HepG2 (cell line): ENCODE data around the gene DNAH9. TPM values are rescaled to one million over a fixed set of nuclear protein-coding genes. Genes with fewer than 3 reads are reported as not detected.

Experiments used
- ATAC-seq: fragments of 200-7000 bp; cut with Tn5 transposase; 3 replicates; pipeline ENCODE4 v1.9.1; 2020; ENCODE audit warnings: mild to moderate bottlenecking, moderate library complexity
- BruUV-seq: library from RNA; stranded (reverse); fragments of 400-500 nt; replicated peaks from 2 replicates; lab custom pipeline; 2021; lab: Mats Ljungman, UMichigan
- CTCF ChIA-PET: fragments of 300-600 bp; formaldehyde crosslinking; extraction: SDS; loops from one replicate; lab custom pipeline; 2021; ENCODE audit warnings: low total read pairs, inconsistent platforms, low intra/inter-chr PET ratio; lab: Yijun Ruan, JAX
- POLR2A ChIA-PET: fragments of 350-600 bp; sonication (Branson Sonifier 250); formaldehyde crosslinking; loops from one replicate; lab custom pipeline; 2020; ENCODE audit warnings: antibody characterized with exemption, inconsistent platforms; lab: Yijun Ruan, JAX
- DNase-seq: peaks from one replicate; pipeline ENCODE4 v3.0.0-alpha.2; 2015; ENCODE audit warnings: low spot score
- FAIRE-seq: peaks from 3 replicates; lab custom pipeline; 2011; peaks lifted over from hg19 to GRCh38; lab: Jason Lieb, UNC
- H2AFZ ChIP-seq: one replicate; pipeline ENCODE4 v1.6.1; 2011; ENCODE audit warnings: low read length, inconsistent platforms
- H3K27ac ChIP-seq: fragments of 300-600 bp; 3 replicates; pipeline ENCODE4 v1.8.0; 2011; ENCODE audit warnings: mixed run types, mild to moderate bottlenecking, mixed read lengths, low read length, inconsistent platforms; ENCODE audit not compliant: insufficient read depth; ENCODE audit errors: extremely low read length
- H3K27me3 ChIP-seq, 2 experiments: fragments of 200-600 bp in 1 of 2; 2 replicates in 1 of 2; 3 replicates in 1 of 2; pipeline versions ENCODE4 v1.6.0 to v1.8.0; 2011; ENCODE audit warnings: low read length in 2 of 2, mild to moderate bottlenecking in 2 of 2, moderate library complexity in 2 of 2, inconsistent platforms in 1 of 2; ENCODE audit not compliant: insufficient read depth in 2 of 2, control insufficient read depth in 1 of 2
- H3K36me3 ChIP-seq, 2 experiments: fragments of 200-600 bp in 1 of 2; replicated peaks in 1 of 2; 2 replicates in 1 of 2; 3 replicates in 1 of 2; pipeline versions ENCODE4 v1.5.1 to v1.8.0; 2011; ENCODE audit warnings: low read length in 2 of 2, inconsistent platforms in 1 of 2; ENCODE audit not compliant: insufficient read depth in 2 of 2, control insufficient read depth in 1 of 2
- H3K4me1 ChIP-seq: 2 replicates; pipeline ENCODE4 v1.5.1; 2012; ENCODE audit warnings: low read length, inconsistent platforms; ENCODE audit not compliant: insufficient read depth
- H3K4me2 ChIP-seq: 2 replicates; pipeline ENCODE4 v1.6.0; 2011; ENCODE audit warnings: low read depth, low read length, inconsistent platforms
- H3K4me3 ChIP-seq, 3 experiments: fragments of 200-600 bp in 1 of 3; sonication (generic), shearing (Covaris generic) in 1 of 3; replicated peaks in 1 of 3; 2 replicates each; pipeline ENCODE4 v1.5.1; 2011 to 2016; ENCODE audit warnings: low read length in 3 of 3, inconsistent platforms in 2 of 3, low read depth in 2 of 3, mild to moderate bottlenecking in 2 of 3, control low read depth in 1 of 3, mixed read lengths in 1 of 3; ENCODE audit not compliant: insufficient read depth in 1 of 3
- H3K79me2 ChIP-seq: one replicate; pipeline ENCODE4 v1.6.1; 2011; ENCODE audit warnings: low read length, inconsistent platforms; ENCODE audit not compliant: insufficient read depth
- H3K9ac ChIP-seq: 2 replicates; pipeline ENCODE4 v1.6.0; 2011; ENCODE audit warnings: mild to moderate bottlenecking, low read depth, low read length, inconsistent platforms; ENCODE audit not compliant: insufficient read depth
- H3K9me3 ChIP-seq: 2 replicates; pipeline ENCODE4 v1.5.1; 2012; ENCODE audit warnings: mild to moderate bottlenecking, low read length
- H4K20me1 ChIP-seq: 2 replicates; pipeline ENCODE4 v1.6.0; 2011; ENCODE audit warnings: inconsistent platforms, mild to moderate bottlenecking, low read length, moderate library complexity; ENCODE audit not compliant: insufficient read depth
- ADNP ChIP-seq: sonication (generic); formaldehyde crosslinking; IDR thresholded peaks from 2 replicates; pipeline ENCODE4 v1.4.0; 2020; ENCODE audit warnings: missing genetic modification reagents
- BCL3 ChIP-seq: sonication (generic); formaldehyde crosslinking; IDR thresholded peaks from 2 replicates; pipeline ENCODE4 v1.5.1; 2020; ENCODE audit warnings: mild to moderate bottlenecking, missing genetic modification reagents, moderate library complexity
- HCFC1 ChIP-seq: fragments of 150-350 bp; IDR thresholded peaks from 2 replicates; pipeline ENCODE4 v1.6.1; 2014; ENCODE audit warnings: low read depth, low read length
- MAFF ChIP-seq: IDR thresholded peaks from 2 replicates; pipeline ENCODE4 v1.6.1; 2011; ENCODE audit warnings: low read depth, low read length, improper control_type of control experiment
- MAFK ChIP-seq, 2 experiments: IDR thresholded peaks in 1 of 2; conservative IDR thresholded peaks in 1 of 2; 2 replicates each; pipeline ENCODE4 v1.6.1; 2011; ENCODE audit warnings: improper control_type of control experiment in 2 of 2, low read length in 2 of 2
- PCBP2 ChIP-seq: fragments of 200-400 bp; formaldehyde crosslinking; optimal IDR thresholded peaks from 2 replicates; pipeline ENCODE3; 2018; ENCODE audit warnings: low read length, low read depth; ENCODE audit not compliant: poor library complexity, severe bottlenecking
- PHB2 ChIP-seq: fragments of 450-650 bp; IDR thresholded peaks from 2 replicates; pipeline ENCODE4 v1.6.1; 2018; ENCODE audit not compliant: partially characterized antibody
- SAFB2 ChIP-seq: sonication (generic); formaldehyde crosslinking; IDR thresholded peaks from 2 replicates; pipeline ENCODE4 v1.5.1; 2020; ENCODE audit warnings: missing genetic modification reagents, low read depth, mild to moderate bottlenecking, borderline replicate concordance
- ZNF598 ChIP-seq: sonication (generic); formaldehyde crosslinking; IDR thresholded peaks from 2 replicates; pipeline ENCODE4 v1.5.1; 2020; ENCODE audit warnings: mild to moderate bottlenecking, missing genetic modification reagents, borderline replicate concordance
- ZNF775 ChIP-seq: sonication (generic); formaldehyde crosslinking; IDR thresholded peaks from 2 replicates; pipeline ENCODE4 v1.4.0; 2020; ENCODE audit warnings: missing genetic modification reagents, mild to moderate bottlenecking, moderate library complexity, borderline replicate concordance
- WGBS: methylation state at CpG from one replicate; pipeline ENCODE4 v1.1.6; 2017; ENCODE audit warnings: low lambda C conversion rate; 5-methylcytosine and 5-hydroxymethylcytosine counted together
- in situ Hi-C: cut with HindIII; loops from 2 replicates; pipeline ENCODE4 v1.10.0; 2017; ENCODE audit warnings: low pct_unique_long_range_greater_than_20kb; ENCODE audit not compliant: extremely low pct_ligation_motif_present
- intact Hi-C: fragments of 100-400 bp; cut with micrococcal nuclease; formaldehyde crosslinking; loops from one replicate; pipeline ENCODE4 v1.10.0; 2022; ENCODE audit not compliant: unreplicated experiment
- polyA plus RNA-seq, 8 experiments: library from polyadenylated mRNA; depleted of rRNA in 3 of 8; stranded (reverse) in 7 of 8; unstranded in 1 of 8; fragments of >200 nt; fragmentation: Illumina TruSeq in 4 of 8; extraction: Trizol in 4 of 8; gene quantifications; 2 replicates each; pipeline versions ENCODE4 v1.2.1 to v1.2.3, GENCODE V29; 2011 to 2016; ENCODE audit warnings: low read depth in 4 of 8, missing spikeins in 1 of 8, mixed read lengths in 1 of 8; ENCODE audit not compliant: insufficient read depth in 1 of 8
- total RNA-seq, 5 experiments: library from RNA; depleted of rRNA; stranded (reverse); fragments of >200 nt; fragmentation: Illumina TruSeq; extraction: Trizol; gene quantifications; 2 replicates each; pipeline ENCODE4 v1.2.3, GENCODE V29; 2016; ENCODE audit warnings: low read depth in 1 of 5
- TF ChIP-seq, protein P1 (sequence below): sonication (generic); formaldehyde crosslinking; IDR thresholded peaks from one replicate; pipeline ENCODE4 v1.5.1; 2020; ENCODE audit warnings: mild to moderate bottlenecking, missing genetic modification reagents; ENCODE audit errors: not compliant biosample characterization

DNAH9 gene
- total and polyA plus RNA-seq, 2 of the 13 experiments (the other 11 are each of a cell fraction or from before 2014, with no cell fraction given) = not detected

DNA sequence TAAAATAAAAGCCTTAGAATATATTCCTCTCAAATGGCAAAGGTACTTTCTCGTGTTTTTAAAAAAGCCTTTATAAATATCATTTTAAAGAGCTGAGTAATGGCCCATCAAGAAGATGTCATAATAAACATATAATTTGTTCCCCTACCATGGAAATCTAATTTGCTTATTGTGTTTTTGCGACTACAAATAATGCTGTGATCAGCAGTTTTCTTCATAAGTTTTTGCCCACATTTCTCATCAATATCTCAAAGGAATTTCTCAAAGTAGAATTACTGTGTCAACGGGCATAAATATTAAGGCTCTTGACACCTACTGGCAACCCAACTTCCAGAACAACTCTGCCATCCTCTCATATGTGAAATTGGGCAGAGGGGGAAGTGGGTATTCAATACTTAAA is 381.5 kb downstream of the DNAH9 start:
- Histone ChIP-seq H3K4me2 (no peak overlapping the region), H3K36me3 (peaks cover 4 to 13% of the 10 kb centered on the region in 2 experiments), H2AFZ (no peak overlapping the region), H3K4me1 (no peaks in the 10 kb centered on the region), H3K9me3 (no peaks in the 10 kb centered on the region), H4K20me1 (no peaks in the 10 kb centered on the region), H3K27ac (no peak overlapping the region), H3K4me3 (no peak overlapping the region), H3K27me3 (no peaks in the 10 kb centered on the region), H3K79me2 (no peaks in the 10 kb centered on the region), H3K9ac (no peak overlapping the region)
- DNase-seq (no peak), FAIRE-seq (no peak), ATAC-seq (no peak)
- ChIA-PET CTCF (no interaction called here), POLR2A (no interaction called here)
- BruUV-seq = no TSS peak
- 95% methylated on average over 3 of the region's 3 CpGs for WGBS
- in situ Hi-C loops (loop anchor here (10.0 kb wide), 1 partner anchor 1105 kb away; no protein-coding TSS in a partner anchor), intact Hi-C loops (no loop called here)
- TF ChIP-seq MAFK (conservative IDR thresholded peaks at IDR 0.05 in 1 of 2, IDR thresholded peaks at IDR 0.05 in 1 of 2; ENCODE audit: low read length in 2 of 2) (peak; percentile 97 to 99), ZNF775 (CRISPR knock-in tag) (no peak), ADNP (CRISPR knock-in tag) (no peak), PHB2 (no peak), SAFB2 (CRISPR knock-in tag) (no peak), ZNF598 (CRISPR knock-in tag) (no peak), MAFF (peak; percentile 98), BCL3 (CRISPR knock-in tag) (no peak), HCFC1 (no peak), PCBP2 (no peak)
- TF ChIP-seq, protein P1, sequence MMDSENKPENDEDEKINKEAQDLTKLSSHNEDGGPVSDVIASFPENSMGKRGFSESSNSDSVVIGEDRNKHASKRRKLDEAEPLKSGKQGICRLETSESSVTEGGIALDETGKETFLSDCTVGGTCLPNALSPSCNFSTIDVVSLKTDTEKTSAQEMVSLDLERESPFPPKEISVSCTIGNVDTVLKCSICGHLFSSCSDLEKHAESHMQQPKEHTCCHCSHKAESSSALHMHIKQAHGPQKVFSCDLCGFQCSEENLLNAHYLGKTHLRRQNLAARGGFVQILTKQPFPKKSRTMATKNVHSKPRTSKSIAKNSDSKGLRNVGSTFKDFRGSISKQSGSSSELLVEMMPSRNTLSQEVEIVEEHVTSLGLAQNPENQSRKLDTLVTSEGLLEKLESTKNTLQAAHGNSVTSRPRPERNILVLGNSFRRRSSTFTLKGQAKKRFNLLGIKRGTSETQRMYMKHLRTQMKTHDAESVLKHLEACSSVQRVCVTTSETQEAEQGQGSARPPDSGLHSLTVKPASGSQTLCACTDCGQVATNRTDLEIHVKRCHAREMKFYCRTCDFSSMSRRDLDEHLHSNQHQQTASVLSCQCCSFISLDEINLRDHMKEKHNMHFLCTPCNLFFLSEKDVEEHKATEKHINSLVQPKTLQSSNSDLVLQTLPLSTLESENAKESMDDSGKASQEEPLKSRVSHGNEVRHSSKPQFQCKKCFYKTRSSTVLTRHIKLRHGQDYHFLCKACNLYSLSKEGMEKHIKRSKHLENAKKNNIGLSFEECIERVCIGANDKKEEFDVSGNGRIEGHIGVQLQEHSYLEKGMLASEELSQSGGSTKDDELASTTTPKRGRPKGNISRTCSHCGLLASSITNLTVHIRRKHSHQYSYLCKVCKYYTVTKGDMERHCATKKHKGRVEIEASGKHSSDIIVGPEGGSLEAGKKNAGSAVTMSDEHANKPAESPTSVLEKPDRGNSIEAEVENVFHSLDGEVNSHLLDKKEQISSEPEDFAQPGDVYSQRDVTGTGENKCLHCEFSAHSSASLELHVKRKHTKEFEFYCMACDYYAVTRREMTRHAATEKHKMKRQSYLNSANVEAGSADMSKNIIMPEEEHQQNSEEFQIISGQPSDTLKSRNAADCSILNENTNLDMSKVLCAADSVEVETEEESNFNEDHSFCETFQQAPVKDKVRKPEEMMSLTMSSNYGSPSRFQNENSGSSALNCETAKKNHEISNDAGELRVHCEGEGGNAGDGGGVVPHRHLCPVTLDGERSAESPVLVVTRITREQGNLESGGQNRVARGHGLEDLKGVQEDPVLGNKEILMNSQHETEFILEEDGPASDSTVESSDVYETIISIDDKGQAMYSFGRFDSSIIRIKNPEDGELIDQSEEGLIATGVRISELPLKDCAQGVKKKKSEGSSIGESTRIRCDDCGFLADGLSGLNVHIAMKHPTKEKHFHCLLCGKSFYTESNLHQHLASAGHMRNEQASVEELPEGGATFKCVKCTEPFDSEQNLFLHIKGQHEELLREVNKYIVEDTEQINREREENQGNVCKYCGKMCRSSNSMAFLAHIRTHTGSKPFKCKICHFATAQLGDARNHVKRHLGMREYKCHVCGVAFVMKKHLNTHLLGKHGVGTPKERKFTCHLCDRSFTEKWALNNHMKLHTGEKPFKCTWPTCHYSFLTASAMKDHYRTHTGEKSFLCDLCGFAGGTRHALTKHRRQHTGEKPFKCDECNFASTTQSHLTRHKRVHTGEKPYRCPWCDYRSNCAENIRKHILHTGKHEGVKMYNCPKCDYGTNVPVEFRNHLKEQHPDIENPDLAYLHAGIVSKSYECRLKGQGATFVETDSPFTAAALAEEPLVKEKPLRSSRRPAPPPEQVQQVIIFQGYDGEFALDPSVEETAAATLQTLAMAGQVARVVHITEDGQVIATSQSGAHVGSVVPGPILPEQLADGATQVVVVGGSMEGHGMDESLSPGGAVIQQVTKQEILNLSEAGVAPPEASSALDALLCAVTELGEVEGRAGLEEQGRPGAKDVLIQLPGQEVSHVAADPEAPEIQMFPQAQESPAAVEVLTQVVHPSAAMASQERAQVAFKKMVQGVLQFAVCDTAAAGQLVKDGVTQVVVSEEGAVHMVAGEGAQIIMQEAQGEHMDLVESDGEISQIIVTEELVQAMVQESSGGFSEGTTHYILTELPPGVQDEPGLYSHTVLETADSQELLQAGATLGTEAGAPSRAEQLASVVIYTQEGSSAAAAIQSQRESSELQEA = no peak
